K562 (cell line): ENCODE data around the gene GPR108. TPM values are rescaled to one million over a fixed set of nuclear protein-coding genes. Genes with fewer than 3 reads are reported as not detected.
A peak's percentile ranks its signal among the peaks of the same experiment; 100 is the strongest.

Experiments used
- CTCF ChIP-seq, 3 experiments: IDR thresholded peaks in 2 of 3; conservative IDR thresholded peaks in 1 of 3; 2 replicates each; pipeline ENCODE4 v1.5.1; 2011 to 2012; ENCODE audit warnings: low read length in 3 of 3, mild to moderate bottlenecking in 3 of 3, control low read depth in 2 of 3, improper control_type of control experiment in 1 of 3, inconsistent platforms in 1 of 3, low read depth in 1 of 3, mixed read lengths in 1 of 3, moderate library complexity in 1 of 3; ENCODE audit not compliant: insufficient read depth in 2 of 3
- JUNB ChIP-seq: fragments of 450-650 bp; formaldehyde crosslinking; conservative IDR thresholded peaks from 2 replicates; pipeline ENCODE4 v1.4.0; 2020; ENCODE audit warnings: mild to moderate bottlenecking
- L3MBTL2 ChIP-seq: fragments of 450-650 bp; IDR thresholded peaks from 2 replicates; pipeline ENCODE4 v1.6.1; 2016; ENCODE audit warnings: mild to moderate bottlenecking, moderate library complexity
- MBD2 ChIP-seq: sonication (generic); IDR thresholded peaks from 2 replicates; pipeline ENCODE4 v1.6.1; 2016; ENCODE audit warnings: low read depth, borderline replicate concordance
- MXD1 ChIP-seq: fragments of 250-450 bp; sonication (Bioruptor Pico); IDR thresholded peaks from 2 replicates; pipeline ENCODE4 v1.8.0; 2021; ENCODE audit warnings: borderline replicate concordance, mild to moderate bottlenecking, moderate library complexity; ENCODE audit not compliant: poor library complexity, severe bottlenecking
- NFYB ChIP-seq: IDR thresholded peaks from 2 replicates; pipeline ENCODE4 v1.6.1; 2011; ENCODE audit warnings: mild to moderate bottlenecking, moderate library complexity; ENCODE audit not compliant: insufficient read length; ENCODE audit errors: extremely low read depth
- PATZ1 ChIP-seq: fragments of 250-450 bp; sonication (Bioruptor Pico); IDR thresholded peaks from 2 replicates; pipeline ENCODE4 v1.5.0; 2020; ENCODE audit warnings: mild to moderate bottlenecking, borderline replicate concordance
- POLR3G ChIP-seq: IDR thresholded peaks from 2 replicates; pipeline ENCODE4 v1.6.1; 2011; ENCODE audit not compliant: insufficient read length, insufficient replicate concordance; ENCODE audit errors: extremely low read depth
- PYGO2 ChIP-seq: fragments of 450-650 bp; IDR thresholded peaks from 2 replicates; pipeline ENCODE4 v1.6.1; 2016; ENCODE audit warnings: mild to moderate bottlenecking, missing genetic modification characterization, moderate library complexity, missing compliant biosample characterization
- STAG1 ChIP-seq: sonication (generic); formaldehyde crosslinking; IDR thresholded peaks from 2 replicates; pipeline ENCODE4 v1.5.0; 2020; ENCODE audit warnings: missing genetic modification reagents, borderline replicate concordance
- TCFL5 ChIP-seq: fragments of 250-450 bp; sonication (Bioruptor Pico); conservative IDR thresholded peaks from 2 replicates; pipeline ENCODE4 v1.6.1; 2021; ENCODE audit warnings: mild to moderate bottlenecking, moderate library complexity, matching md5 sums
- THAP7 ChIP-seq: fragments of 250-450 bp; sonication (Bioruptor Pico); IDR thresholded peaks from 2 replicates; pipeline ENCODE4 v1.5.0; 2021
- USF1 ChIP-seq: sonication (generic); formaldehyde crosslinking; IDR thresholded peaks from 2 replicates; pipeline ENCODE4 v1.9.0; 2022; ENCODE audit warnings: mild to moderate bottlenecking, missing genetic modification reagents
- ZBTB1 ChIP-seq: sonication (generic); formaldehyde crosslinking; IDR thresholded peaks from 2 replicates; pipeline ENCODE4 v1.8.1; 2023; ENCODE audit warnings: missing genetic modification reagents, low read depth, mild to moderate bottlenecking, borderline replicate concordance
- ZMIZ1 ChIP-seq, 2 experiments: fragments of 150-350 bp in 1 of 2; IDR thresholded peaks; 2 replicates each; pipeline ENCODE4 v1.6.1; 2012 to 2016; ENCODE audit warnings: low read depth in 2 of 2, low read length in 2 of 2, mild to moderate bottlenecking in 1 of 2, moderate library complexity in 1 of 2
- ZNF146 ChIP-seq: IDR thresholded peaks from one replicate; pipeline ENCODE4 v1.6.1; 2018; ENCODE audit warnings: missing compliant biosample characterization; ENCODE audit not compliant: unreplicated experiment
- ZNF511 ChIP-seq: sonication (generic); formaldehyde crosslinking; IDR thresholded peaks from 2 replicates; pipeline ENCODE4 v1.8.0; 2022; ENCODE audit warnings: mild to moderate bottlenecking, missing genetic modification reagents
- polyA plus RNA-seq, 8 experiments: library from polyadenylated mRNA; depleted of rRNA in 4 of 8; stranded (reverse) in 5 of 8; unstranded in 3 of 8; fragments of >200 nt; fragmentation: Nextera tagmentation in 2 of 8; fragmentation: Illumina TruSeq in 1 of 8; extraction: Ambion mirVana in 2 of 8; extraction: Trizol in 1 of 8; gene quantifications; 2 replicates each; pipeline versions ENCODE4 v1.2.1 to v1.2.3, GENCODE V29; 2011 to 2014; ENCODE audit warnings: inconsistent platforms in 1 of 8, missing spikeins in 1 of 8
- total RNA-seq, 7 experiments: library from RNA; depleted of rRNA in 6 of 7; stranded (reverse); fragments of >200 nt in 6 of 7; fragmentation: Illumina TruSeq in 2 of 7; extraction: Trizol in 2 of 7; gene quantifications; 2 replicates each; pipeline versions ENCODE4 v1.2.1 to v1.2.3, GENCODE V29; 2011 to 2021; ENCODE audit warnings: low replicate concordance in 1 of 7

Gene GPR108
- total and polyA plus RNA-seq, 9 of the 15 experiments (the other 6 are each of a cell fraction or from before 2014, with no cell fraction given), result 2.4 to 33.2 (median 24.4) TPM

GRCh38 chr19:6682607-6683128, 54.7 kb downstream of the GPR108 start (continued):
- TF ChIP-seq MBD2, result no peak
- TF ChIP-seq NFYB, result no peak
- no peak for TF ChIP-seq L3MBTL2
- TF ChIP-seq MXD1 (CRISPR knock-in tag), result no peak
- no peak for TF ChIP-seq PATZ1 (CRISPR knock-in tag)
- no peak for TF ChIP-seq PYGO2 (tag)
- no peak for TF ChIP-seq STAG1 (CRISPR knock-in tag)
- no peak for TF ChIP-seq ZNF146 (CRISPR knock-in tag)
- TF ChIP-seq CTCF (IDR thresholded peaks at IDR 0.05 in 2 of 3, conservative IDR thresholded peaks at IDR 0.05 in 1 of 3; ENCODE audit: insufficient read depth in 2 of 3, low read depth in 1 of 3, low read length in 3 of 3), result no peak
- TF ChIP-seq POLR3G, result no peak
- TF ChIP-seq JUNB, result no peak
- peak in 1 of 2 experiments; percentile 41; a peak in 1 of 4 replicates for TF ChIP-seq ZMIZ1 (IDR thresholded peaks at IDR 0.05; ENCODE audit: low read depth in 2 of 2, low read length in 2 of 2)
- no peak for TF ChIP-seq ZNF511 (CRISPR knock-in tag)
- TF ChIP-seq TCFL5 (CRISPR knock-in tag), result no peak
- no peak for TF ChIP-seq THAP7
- no peak for TF ChIP-seq ZBTB1 (CRISPR knock-in tag)
- TF ChIP-seq USF1 (CRISPR knock-in tag), result no peak
